Erythroblast (primary cell): ENCODE measurements around the gene PTK6.

ENCODE experiments used
- DNase-seq, 2 experiments: peaks; one replicate each; lab custom pipeline; 2025; lab: John Stamatoyannopoulos, UW
- GATA1 ChIP-seq: IDR thresholded peaks from 2 replicates; pipeline ENCODE4 v1.6.1; 2011; ENCODE audit warnings: low read depth, mild to moderate bottlenecking, control low read depth, low read length, moderate library complexity
- POLR2A ChIP-seq: IDR thresholded peaks from 2 replicates; pipeline ENCODE4 v1.6.1; 2011; ENCODE audit warnings: mild to moderate bottlenecking, low read length

Gene PTK6

DNA sequence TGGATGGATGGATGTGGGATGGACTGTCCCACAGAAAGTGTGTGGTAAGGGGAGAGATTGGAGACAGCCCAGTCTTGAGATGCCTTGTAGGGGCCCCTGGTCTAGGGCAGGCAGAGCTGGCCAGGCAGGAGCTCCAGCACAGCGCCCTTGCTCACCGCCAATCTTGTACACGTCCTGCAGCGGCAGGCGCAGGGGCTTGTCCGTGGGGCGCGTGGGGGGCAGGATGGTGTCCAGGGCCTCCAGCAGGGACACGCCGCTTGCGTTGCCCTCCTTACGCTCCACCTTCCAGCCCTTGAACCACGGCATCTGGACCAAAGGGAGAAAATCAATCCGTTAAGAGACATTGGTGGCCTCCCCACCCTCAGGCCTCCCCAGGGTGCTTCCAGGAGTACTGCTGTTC is 44.2 kb downstream of the PTK6 start:
- TF ChIP-seq GATA1 (no peak), POLR2A (no peak)
- DNase-seq = no peak

DNA sequence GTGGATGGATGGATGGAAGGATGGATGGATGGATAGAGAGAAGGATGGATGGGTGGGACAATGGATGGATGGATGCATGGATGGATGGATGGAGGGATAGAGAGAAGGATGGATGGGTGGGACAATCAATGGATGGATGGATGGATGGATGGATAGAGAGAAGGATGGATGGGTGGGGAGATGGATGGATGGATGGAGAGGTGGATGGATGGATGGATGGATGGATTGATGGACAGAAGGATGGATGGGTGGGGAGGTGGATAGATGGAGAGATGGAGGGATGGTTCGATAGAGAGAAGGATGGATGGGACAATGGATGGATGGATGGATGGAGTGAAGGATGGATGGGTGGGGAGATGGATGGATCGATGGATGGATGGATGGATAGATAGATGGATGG is 44.7 kb downstream of the PTK6 start:
- no peak for TF ChIP-seq GATA1
- no peak for TF ChIP-seq POLR2A
- no peak for DNase-seq

DNA sequence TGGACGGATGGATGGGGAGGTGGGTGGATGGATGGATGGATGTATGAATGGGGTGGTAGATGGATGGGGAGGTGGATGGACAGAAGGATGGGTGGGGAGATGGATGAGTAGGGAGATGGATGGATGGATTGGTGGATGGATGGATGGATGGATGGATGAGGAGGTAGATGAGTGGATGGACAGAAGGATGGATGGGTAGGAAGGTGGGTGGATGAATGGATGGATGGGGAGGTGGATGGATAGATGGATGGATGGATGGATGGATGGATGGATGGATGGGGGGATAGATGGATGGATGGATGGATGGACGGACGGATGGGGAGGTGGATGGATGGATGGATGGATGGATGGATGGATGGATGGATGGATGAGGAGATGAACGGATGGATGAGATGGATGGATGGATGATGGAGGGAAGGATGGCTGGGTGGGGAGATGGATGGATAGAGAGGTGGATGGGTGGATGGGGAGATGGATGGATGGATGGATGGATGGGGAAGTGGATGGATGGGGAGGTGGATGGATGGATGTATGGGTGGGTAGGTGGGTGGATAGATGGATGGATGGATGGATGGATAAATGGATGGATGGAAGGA is 45.4 kb downstream of the PTK6 start:
- no peak for DNase-seq
- TF ChIP-seq POLR2A (no peak), GATA1 (no peak)

DNA sequence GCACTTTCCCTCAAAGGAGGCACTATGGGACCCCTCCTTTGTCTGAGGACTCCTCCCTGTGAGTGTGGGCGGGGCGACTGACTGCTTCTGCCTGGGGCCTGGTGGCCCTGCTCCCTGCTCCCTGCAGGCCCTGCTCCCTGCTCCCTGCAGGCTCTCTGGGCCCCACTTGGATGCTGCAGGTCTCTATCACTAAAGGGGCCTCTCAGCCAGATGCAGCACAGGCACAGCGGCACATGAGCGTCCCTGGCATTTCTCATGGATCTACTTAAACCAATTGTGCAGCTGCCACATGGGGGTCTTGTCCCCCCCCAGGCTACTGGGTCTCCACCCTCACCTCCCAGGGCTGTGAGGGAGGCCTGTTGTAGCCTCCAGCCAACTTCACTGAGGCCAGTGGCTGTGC is 46.1 kb downstream of the PTK6 start:
- DNase-seq = no peak
- TF ChIP-seq GATA1 = no peak
- no peak for TF ChIP-seq POLR2A

DNA sequence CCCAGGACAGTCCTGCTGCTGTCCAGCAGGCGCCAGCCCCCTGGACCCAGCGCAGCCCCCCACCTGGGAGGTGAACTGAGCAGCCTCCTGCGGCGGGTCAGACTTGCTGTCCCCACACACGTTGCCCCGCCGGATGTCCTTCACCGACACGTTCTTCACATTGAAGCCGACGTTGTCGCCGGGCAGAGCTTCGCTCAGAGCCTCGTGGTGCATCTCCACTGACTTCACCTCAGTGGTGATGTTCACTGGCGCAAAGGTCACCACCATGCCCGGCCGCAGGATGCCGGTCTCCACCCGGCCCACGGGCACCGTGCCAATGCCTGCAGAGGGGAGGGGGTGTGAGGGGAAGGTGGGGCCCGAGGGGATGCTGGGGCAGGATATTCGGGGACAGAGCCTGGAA is 46.8 kb downstream of the PTK6 start:
- TF ChIP-seq POLR2A = no peak
- TF ChIP-seq GATA1 = no peak

DNA sequence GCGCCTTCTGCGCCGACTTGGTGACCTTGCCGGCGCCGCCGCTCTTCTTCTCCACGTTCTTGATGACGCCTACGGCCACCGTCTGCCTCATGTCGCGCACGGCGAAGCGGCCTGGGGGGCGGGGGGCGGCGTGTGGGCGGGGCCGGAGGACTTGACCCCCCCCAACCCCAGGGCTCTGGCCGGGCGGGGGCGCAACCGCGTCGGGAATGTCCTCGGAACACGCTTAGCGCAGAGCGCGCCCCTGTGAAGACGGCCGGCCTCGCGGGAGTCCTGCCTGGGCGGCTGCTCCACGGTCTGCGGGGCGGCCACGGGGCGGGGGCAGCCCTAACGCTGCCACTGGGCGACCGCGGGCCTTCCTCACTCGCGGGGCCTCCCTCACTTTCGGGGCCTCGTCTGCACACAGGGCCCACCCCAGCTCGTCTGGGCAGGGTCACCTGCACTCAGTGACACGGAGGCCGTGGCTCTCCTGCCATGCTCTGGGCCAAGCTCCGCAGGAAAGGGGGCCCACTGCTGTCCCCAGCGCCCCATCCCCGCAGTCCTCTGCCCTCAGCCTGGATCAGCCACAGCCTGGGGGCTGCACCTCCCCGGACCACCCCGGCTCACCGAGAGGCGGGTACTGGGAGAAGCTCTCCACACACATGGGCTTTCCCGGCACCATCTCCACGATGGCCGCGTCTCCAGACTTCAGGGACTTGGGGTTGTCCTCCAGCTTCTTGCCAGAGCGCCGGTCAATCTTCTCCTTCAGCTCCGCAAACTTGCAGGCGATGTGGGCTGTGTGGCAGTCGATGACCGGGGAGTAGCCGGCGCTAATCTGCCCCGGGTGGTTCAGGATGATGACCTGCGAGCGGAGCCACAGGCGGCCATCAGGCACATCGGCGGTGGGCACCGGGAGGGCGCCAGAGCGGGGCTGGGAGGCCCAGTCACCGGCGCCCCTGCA is 48.6 kb downstream of the PTK6 start:
- TF ChIP-seq POLR2A = no peak
- TF ChIP-seq GATA1 = no peak
- DNase-seq = no peak

More for the DNA sequence above, 46.8 kb downstream of the PTK6 start:
- no peak for DNase-seq

DNA sequence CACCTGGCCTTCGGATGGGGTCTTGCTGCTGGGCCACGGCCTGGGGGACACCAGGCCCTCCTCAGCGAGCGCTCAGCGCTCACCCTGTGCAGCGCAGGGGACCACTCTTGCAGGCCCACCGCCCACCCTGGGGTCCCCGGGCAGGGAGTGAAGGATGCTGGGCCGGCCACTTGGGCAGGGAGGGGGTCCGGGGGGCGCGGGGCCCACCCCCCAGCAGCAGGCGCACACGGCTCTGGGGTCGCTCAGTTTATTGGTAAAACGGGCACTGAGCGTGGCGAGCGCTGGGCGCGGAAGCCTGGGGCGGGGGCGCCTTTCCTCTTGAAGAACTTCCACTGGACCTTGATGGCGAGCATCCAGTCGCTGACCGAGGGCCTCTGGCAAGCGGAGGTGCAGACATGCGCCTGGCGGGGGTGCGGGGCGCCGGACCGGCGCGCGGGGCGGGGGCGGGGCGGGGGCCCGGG is 49.4 kb downstream of the PTK6 start:
- DNase-seq = no peak
- TF ChIP-seq GATA1 (no peak), POLR2A (no peak)

DNA sequence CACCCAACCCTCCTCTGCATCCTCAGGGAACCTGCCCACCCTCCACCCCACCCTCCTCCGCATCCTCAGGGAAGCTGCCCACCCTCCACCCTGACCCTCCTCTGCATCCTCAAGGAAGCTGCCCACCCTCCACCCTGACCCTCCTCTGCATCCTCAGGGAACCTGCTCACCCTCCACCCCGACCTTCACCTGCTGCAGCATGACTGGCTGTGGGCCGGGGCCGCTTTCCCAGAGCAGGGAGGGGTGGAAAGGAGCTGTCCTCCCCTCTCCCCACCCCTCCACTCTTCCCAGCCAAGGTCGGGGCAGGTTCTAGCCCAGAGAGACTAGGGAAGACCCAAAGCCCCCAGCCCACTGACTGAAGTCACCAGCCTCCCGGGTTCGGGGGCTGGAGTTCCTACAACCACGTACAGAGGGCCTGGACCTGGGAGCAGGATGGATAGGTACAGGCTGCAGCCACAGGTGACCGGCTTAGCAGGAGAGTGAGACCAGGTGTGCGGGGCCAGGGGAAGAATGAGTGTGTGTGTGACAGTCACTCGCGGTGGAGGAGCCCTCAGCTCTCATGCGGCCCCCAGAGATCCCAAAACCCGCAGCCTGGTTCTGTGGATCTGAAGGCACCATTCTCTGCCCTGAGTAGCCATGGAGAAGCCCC is 49.9 kb downstream of the PTK6 start:
- DNase-seq = no peak
- TF ChIP-seq POLR2A (no peak), GATA1 (no peak)

DNA sequence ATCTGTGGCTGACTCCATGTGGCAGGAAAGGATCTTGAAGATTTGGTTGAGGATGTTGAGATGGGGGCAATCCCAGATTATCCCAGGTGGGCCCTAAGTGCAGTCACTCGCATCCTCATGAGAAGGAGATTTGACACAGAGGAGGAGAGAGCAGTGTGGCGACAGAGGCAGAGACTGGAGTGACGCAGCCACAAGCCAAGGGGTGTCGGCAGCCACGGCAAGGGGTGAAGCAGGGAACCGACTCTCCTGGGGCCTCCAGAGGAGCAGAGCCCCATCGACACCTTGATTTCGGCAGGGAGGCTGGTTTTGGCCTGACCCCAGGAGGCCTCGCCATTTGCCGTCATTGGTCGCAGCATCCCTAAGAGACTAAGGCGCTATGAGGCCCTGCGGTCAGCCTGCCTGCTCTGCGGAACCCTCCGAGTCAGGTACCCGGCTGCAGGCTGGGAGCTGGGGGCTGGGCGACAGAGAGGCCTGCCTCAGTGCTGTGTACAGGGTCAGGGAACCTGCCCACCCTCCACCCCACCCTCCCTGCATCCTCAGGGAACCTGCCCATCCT is 50.8 kb downstream of the PTK6 start:
- TF ChIP-seq POLR2A (no peak), GATA1 (no peak)

DNA sequence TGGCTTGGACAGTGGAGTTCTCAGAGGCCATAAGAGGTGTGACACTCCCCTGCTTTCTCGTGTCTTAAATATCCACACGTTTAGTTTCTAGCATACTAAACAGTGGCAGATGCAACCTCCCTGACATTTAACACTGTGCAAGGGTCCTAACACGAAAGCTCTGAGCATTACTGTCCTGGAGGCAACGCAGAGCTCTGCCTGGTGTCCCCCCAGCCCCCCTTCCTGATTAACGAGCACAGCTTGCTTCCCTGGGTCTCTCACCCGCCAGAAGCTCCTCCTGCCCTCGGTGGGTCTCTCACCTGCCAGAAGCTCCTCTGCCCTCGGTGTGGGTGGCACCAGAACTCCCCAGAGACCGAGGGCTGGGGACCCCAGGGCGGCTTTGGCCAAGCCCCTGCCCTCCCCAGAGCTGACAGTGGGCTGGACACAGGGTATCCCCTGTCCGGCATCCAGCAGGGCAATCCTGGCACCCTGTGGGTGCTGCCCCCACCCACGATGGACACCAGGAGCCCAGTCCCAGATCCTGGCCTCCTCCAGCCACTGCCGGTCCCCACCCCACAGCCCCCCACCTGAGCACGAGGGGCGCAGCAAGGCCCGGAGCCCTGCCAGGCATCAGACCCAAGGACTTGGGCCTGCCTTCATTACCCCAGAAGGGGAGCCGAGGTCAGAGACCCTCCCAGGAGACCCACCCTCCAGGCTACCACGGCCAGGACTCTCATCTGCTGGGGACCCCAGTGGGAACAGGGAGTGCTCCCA is 52.3 kb downstream of the PTK6 start:
- no peak for TF ChIP-seq POLR2A
- TF ChIP-seq GATA1 = no peak
- DNase-seq = no peak

More for the DNA sequence above, 50.8 kb downstream of the PTK6 start:
- no peak for DNase-seq

DNA sequence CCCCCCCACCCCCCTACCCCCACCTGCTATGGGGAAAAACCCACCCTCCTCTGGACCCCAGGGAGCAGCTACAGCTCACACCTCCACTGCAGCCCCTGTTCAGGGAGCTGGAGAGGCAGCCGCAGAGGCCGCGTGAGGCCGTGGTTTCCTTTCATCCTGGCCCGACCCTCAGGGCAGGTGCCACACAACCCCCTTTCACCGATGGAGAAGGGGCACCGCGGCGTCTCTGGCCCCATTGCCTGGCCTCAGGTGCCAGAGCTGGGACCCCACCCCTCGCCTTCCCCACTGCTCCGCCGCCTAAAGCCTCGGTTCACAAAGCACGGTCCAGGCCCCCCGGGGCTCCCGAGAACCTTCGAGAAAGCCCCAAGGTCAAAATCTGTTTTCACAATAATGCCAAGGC is 52.9 kb downstream of the PTK6 start:
- no peak for DNase-seq
- TF ChIP-seq POLR2A (no peak), GATA1 (no peak)

DNA sequence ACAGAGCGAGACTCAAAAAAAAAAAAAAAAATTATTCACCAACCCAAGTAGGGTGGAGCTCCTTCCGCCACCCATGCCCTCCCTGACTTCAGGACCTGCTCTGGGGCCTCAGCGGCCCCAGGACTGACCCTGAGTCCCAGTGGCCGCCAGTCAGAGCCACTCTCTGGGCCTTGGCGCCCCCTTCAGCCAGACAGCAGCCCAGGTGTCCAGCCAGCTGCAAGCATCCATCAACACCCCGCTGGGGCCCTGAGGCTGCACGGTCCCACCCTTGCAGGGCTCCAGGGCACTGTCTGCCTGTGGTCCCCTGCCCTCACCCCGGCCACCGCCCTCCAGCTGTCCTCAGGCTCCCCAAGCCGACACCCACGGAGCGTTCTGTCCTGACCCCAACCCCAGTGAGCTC is 53.3 kb downstream of the PTK6 start:
- DNase-seq = no peak
- no peak for TF ChIP-seq GATA1
- TF ChIP-seq POLR2A = no peak

DNA sequence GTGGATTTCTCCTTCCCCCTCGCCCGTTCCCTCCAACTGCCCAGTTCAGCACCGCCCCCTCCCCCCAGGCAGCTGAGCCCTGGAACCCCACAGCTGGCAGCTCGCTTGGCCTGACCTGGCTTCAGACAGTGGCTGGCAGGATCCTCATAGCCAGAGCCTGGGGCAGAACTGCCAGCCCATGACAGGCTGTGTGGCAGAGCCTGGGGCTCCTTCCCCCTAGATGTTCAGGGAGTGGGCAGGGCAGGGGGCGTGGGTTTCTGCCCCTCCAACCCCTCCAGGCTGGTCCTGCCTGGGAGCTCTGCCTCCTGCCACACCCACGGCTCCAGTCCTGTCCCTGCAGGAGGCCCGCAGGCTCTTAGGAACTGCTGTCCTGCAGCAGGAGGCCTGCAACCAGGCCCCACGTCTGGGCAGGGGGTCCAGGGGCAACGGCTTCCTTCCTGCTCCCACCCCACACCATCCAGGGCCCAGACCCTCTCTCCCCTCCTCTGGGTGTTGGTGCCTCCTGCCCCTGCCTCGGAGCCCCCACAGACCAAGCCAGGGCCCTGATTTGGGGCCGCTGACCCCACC is 55.1 kb downstream of the PTK6 start:
- DNase-seq = no peak
- no peak for TF ChIP-seq POLR2A
- TF ChIP-seq GATA1 = no peak
